ENCODE results near the gene RTL1. TPM values are rescaled to one million over a fixed set of nuclear protein-coding genes. Genes with fewer than 3 reads are reported as not detected.

RTL1 gene
- total and polyA plus RNA-seq, 10 of the 15 experiments (the other 5 are each of a cell fraction or from before 2014, with no cell fraction given), result not detected

DNA sequence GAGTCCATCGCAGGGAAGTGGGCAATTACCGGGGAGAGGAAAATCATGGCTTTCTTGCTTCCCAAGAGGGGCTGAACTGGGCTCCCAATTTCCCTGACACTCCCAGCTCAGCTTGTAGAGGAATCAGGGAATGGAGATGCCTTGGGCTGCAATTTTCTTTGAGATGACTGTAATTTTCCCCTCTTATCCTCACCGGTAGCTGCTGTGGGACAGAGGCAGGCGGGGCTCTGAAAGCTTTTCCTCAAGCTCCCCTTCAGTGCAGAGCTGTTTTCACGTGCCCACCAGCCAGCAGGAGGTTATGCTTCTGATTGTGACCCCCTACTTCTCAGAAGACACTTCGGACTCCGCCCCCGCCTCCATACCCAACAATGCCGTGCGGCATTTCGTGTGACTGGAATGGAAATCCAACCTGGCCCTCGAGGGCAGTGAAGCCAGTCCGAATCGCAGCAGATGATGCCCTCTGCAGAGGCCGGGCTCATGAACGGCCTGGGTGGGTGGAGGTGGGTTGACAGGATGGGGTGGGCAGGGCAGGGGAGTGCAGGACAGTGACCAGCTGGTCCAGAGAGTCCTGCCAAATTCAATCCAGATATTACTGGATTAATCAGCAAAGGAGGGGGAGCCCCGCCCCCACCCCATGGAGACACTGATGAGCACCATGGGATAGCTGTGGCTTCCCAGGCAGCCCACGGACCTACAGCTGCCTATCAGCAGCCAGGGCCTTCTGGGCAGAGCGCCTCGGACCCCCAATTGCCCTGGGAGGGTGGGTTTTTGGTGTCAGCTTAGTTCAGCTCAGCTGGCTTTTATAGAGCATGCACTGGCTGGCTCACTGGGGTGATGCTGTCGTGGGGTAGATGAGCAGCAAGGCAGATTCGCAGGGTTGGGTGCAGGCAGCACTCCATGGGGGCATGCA, 37.6 kb downstream of the RTL1 start:
- in situ Hi-C loops (cut with MboI), result no loop called here
- Histone ChIP-seq H3K4me2 (ENCODE audit: control insufficient read depth, insufficient read depth) (no peak overlapping the region), H3K4me3 (no peak overlapping the region), H3K4me1 (ENCODE audit: control insufficient read depth, insufficient read depth, low read length) (no peaks in the 10 kb centered on the region), H3K27me3 (replicated peaks in 1 of 2; ENCODE audit: control insufficient read depth in 2 of 2, insufficient read depth in 2 of 2, low read length in 1 of 2) (no peaks in the 10 kb centered on the region), H3K9me3 (replicated peaks; ENCODE audit: control insufficient read depth, insufficient read depth, low read length) (no peaks in the 10 kb centered on the region), H3K9ac (ENCODE audit: control insufficient read depth, insufficient read depth, low read length) (no peak overlapping the region), H3K27ac (ENCODE audit: control insufficient read depth, insufficient read depth) (no peak overlapping the region), H4K20me1 (ENCODE audit: control insufficient read depth, insufficient read depth) (no peaks in the 10 kb centered on the region), H2AFZ (ENCODE audit: control insufficient read depth, low read depth, low read length) (no peak overlapping the region), H3K36me3 (ENCODE audit: control insufficient read depth in 2 of 2, insufficient read depth in 2 of 2, low read length in 1 of 2) (no peaks in the 10 kb centered on the region), H3K79me2 (ENCODE audit: control insufficient read depth, insufficient read depth, low read length) (no peaks in the 10 kb centered on the region)
- ChIA-PET SMC1A (ENCODE audit: uncharacterized antibody, unreplicated experiment) (no interaction called here), RAD21 (ENCODE audit: unreplicated experiment) (no interaction called here), POLR2A (no interaction called here), CTCF (no interaction called here)
- BruUV-seq (replicated peaks), result no TSS peak
- whole genome bisulfite sequencing (ENCODE audit: insufficient coverage, insufficient replicate concordance, low lambda C conversion rate, missing lambda C conversion rate), result 25% methylated on average over 18 of the region's 22 CpGs
- FAIRE-seq, result no peak
- intact Hi-C loops (cut with micrococcal nuclease; ENCODE audit: unreplicated experiment), result no loop called here
- no peak for DNase-seq (ENCODE audit: low read depth, low spot score)
- ATAC-seq, result no peak
- TF ChIP-seq, protein P1, sequence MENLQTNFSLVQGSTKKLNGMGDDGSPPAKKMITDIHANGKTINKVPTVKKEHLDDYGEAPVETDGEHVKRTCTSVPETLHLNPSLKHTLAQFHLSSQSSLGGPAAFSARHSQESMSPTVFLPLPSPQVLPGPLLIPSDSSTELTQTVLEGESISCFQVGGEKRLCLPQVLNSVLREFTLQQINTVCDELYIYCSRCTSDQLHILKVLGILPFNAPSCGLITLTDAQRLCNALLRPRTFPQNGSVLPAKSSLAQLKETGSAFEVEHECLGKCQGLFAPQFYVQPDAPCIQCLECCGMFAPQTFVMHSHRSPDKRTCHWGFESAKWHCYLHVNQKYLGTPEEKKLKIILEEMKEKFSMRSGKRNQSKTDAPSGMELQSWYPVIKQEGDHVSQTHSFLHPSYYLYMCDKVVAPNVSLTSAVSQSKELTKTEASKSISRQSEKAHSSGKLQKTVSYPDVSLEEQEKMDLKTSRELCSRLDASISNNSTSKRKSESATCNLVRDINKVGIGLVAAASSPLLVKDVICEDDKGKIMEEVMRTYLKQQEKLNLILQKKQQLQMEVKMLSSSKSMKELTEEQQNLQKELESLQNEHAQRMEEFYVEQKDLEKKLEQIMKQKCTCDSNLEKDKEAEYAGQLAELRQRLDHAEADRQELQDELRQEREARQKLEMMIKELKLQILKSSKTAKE (IDR thresholded peaks at IDR 0.05; ENCODE audit: low read depth, poor library complexity, severe bottlenecking), result no peak
- TF ChIP-seq, protein P2, sequence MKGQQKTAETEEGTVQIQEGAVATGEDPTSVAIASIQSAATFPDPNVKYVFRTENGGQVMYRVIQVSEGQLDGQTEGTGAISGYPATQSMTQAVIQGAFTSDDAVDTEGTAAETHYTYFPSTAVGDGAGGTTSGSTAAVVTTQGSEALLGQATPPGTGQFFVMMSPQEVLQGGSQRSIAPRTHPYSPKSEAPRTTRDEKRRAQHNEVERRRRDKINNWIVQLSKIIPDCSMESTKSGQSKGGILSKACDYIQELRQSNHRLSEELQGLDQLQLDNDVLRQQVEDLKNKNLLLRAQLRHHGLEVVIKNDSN (IDR thresholded peaks at IDR 0.05; ENCODE audit: borderline replicate concordance, extremely low read length, insufficient read depth, low read depth, low read length), result no peak
- TF ChIP-seq PRDM15 (CRISPR knock-in tag; IDR thresholded peaks at IDR 0.05), result no peak
- TF ChIP-seq SREBF2 (IDR thresholded peaks at IDR 0.05; ENCODE audit: low read length), result no peak
- no peak for TF ChIP-seq TCF3 (IDR thresholded peaks at IDR 0.05; ENCODE audit: borderline replicate concordance, insufficient read depth, low read depth, low read length)
- TF ChIP-seq IRF4 (IDR thresholded peaks at IDR 0.05; ENCODE audit: low read depth, low read length), result no peak
- no peak for TF ChIP-seq FOS (IDR thresholded peaks at IDR 0.05; ENCODE audit: borderline replicate concordance, extremely low read depth, insufficient read length)
- TF ChIP-seq, protein P3, sequence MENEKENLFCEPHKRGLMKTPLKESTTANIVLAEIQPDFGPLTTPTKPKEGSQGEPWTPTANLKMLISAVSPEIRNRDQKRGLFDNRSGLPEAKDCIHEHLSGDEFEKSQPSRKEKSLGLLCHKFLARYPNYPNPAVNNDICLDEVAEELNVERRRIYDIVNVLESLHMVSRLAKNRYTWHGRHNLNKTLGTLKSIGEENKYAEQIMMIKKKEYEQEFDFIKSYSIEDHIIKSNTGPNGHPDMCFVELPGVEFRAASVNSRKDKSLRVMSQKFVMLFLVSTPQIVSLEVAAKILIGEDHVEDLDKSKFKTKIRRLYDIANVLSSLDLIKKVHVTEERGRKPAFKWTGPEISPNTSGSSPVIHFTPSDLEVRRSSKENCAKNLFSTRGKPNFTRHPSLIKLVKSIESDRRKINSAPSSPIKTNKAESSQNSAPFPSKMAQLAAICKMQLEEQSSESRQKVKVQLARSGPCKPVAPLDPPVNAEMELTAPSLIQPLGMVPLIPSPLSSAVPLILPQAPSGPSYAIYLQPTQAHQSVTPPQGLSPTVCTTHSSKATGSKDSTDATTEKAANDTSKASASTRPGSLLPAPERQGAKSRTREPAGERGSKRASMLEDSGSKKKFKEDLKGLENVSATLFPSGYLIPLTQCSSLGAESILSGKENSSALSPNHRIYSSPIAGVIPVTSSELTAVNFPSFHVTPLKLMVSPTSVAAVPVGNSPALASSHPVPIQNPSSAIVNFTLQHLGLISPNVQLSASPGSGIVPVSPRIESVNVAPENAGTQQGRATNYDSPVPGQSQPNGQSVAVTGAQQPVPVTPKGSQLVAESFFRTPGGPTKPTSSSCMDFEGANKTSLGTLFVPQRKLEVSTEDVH (IDR thresholded peaks at IDR 0.05; ENCODE audit: low read depth, partially characterized antibody), result no peak
- no peak for TF ChIP-seq MEF2B (IDR thresholded peaks at IDR 0.05; ENCODE audit: partially characterized antibody, poor library complexity, severe bottlenecking)

Data from GM12878 (cell line).